Breast epithelium (tissue), 3 donors: ENCODE results near the gene CARS2.

Experiments used
- CTCF ChIP-seq, 3 donors: fragments of 450-650 bp; IDR thresholded peaks; one replicate each; pipeline ENCODE4 v1.5.1; 2016 to 2017; ENCODE audit warnings: antibody characterized with exemption in 3 of 3, mild to moderate bottlenecking in 3 of 3, moderate library complexity in 3 of 3
- POLR2A ChIP-seq: fragments of 450-650 bp; IDR thresholded peaks from one replicate; pipeline ENCODE4 v1.6.1; 2016; ENCODE audit warnings: antibody characterized with exemption, mild to moderate bottlenecking, moderate library complexity
- POLR2AphosphoS5 ChIP-seq, 3 donors: sonication (generic); formaldehyde crosslinking; IDR thresholded peaks; one replicate each; pipeline ENCODE4 v1.6.1; 2017; ENCODE audit warnings: antibody characterized with exemption in 3 of 3

DNA sequence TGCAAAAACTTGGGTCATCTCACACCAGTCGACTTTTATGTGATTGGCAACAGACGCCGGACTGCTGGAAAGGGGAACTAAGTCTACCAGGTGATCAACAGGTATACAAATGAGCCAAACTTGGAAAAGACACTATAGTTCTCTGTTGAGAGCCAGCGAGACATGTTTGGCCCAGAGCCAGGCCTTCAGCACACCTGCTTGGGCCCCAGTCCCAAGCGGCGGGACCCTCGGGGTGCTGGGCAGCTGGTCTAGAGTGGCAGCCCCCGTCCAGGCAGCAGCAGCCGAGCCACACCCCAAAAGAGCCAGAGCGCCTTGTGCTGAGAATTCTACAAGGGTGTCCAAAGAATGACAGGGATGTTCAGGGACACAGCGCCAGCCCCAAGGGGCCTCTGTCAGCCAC, 62.6 kb downstream of the CARS2 start:
- TF ChIP-seq POLR2A (no peak), CTCF (IDR thresholded peaks at IDR 0.05) (no peak), POLR2AphosphoS5 (IDR thresholded peaks at IDR 0.05) (no peak)
